ENCODE results near the gene SLC24A4.

Gene SLC24A4

GRCh38 chr14:92368001-92368400 is 45.0 kb downstream of the SLC24A4 start:
- TF ChIP-seq CTCF (IDR thresholded peaks at IDR 0.05; ENCODE audit: low read depth, low read length): no peak
- no peak overlapping the region for H3K4me3 ChIP-seq (ENCODE audit: low read depth, low read length)

GRCh38 chr14:92369097-92369496 is 46.1 kb downstream of the SLC24A4 start:
- no peak overlapping the region for H3K4me3 ChIP-seq (ENCODE audit: low read depth, low read length)
- no peak for TF ChIP-seq CTCF (IDR thresholded peaks at IDR 0.05; ENCODE audit: low read depth, low read length)

GRCh38 chr14:92372230-92372629 is 49.3 kb downstream of the SLC24A4 start:
- H3K4me3 ChIP-seq (ENCODE audit: low read depth, low read length): no peak overlapping the region
- no peak for TF ChIP-seq CTCF (IDR thresholded peaks at IDR 0.05; ENCODE audit: low read depth, low read length)

GRCh38 chr14:92373336-92373735 is 50.4 kb downstream of the SLC24A4 start:
- no peak for TF ChIP-seq CTCF (IDR thresholded peaks at IDR 0.05; ENCODE audit: low read depth, low read length)
- H3K4me3 ChIP-seq (ENCODE audit: low read depth, low read length): no peak overlapping the region

- TF ChIP-seq CTCF (IDR thresholded peaks at IDR 0.05; ENCODE audit: low read depth, low read length): no peak
- no peak overlapping the region for H3K4me3 ChIP-seq (ENCODE audit: low read depth, low read length)
Observed at GRCh38 chr14:92380131-92380530, 57.2 kb downstream of the SLC24A4 start.

GRCh38 chr14:92380582-92380981 is 57.6 kb downstream of the SLC24A4 start:
- no peak for TF ChIP-seq CTCF (IDR thresholded peaks at IDR 0.05; ENCODE audit: low read depth, low read length)
- H3K4me3 ChIP-seq (ENCODE audit: low read depth, low read length): no peak overlapping the region

- TF ChIP-seq CTCF (IDR thresholded peaks at IDR 0.05; ENCODE audit: low read depth, low read length): no peak
Observed at GRCh38 chr14:92382677-92383076, 59.7 kb downstream of the SLC24A4 start.

More at GRCh38 chr14:92382677-92383076, 59.7 kb downstream of the SLC24A4 start:
- H3K4me3 ChIP-seq (ENCODE audit: low read depth, low read length): no peak overlapping the region
